HepG2 (cell line): ENCODE measurements around the gene KIF22. TPM values are rescaled to one million over a fixed set of nuclear protein-coding genes. Genes with fewer than 3 reads are reported as not detected.

Source experiments
- CCDC6 ChIP-seq: sonication (generic); formaldehyde crosslinking; IDR thresholded peaks from 2 replicates; pipeline ENCODE4 v1.8.1; 2022; ENCODE audit warnings: mild to moderate bottlenecking, missing genetic modification reagents, moderate library complexity
- FOXC1 ChIP-seq: sonication (generic); formaldehyde crosslinking; IDR thresholded peaks from 2 replicates; pipeline ENCODE4 v1.8.0; 2022; ENCODE audit warnings: mild to moderate bottlenecking, missing genetic modification reagents, borderline replicate concordance
- HNRNPLL ChIP-seq: fragments of 200-400 bp; formaldehyde crosslinking; IDR thresholded peaks from 2 replicates; pipeline ENCODE4 v1.6.1; 2017; ENCODE audit warnings: mild to moderate bottlenecking, low read depth, low read length; ENCODE audit not compliant: poor library complexity, severe bottlenecking
- RXRB ChIP-seq: IDR thresholded peaks from 2 replicates; pipeline ENCODE4 v1.6.1; 2016; ENCODE audit warnings: borderline replicate concordance, missing genetic modification reagents, missing compliant biosample characterization
- SAFB2 ChIP-seq: sonication (generic); formaldehyde crosslinking; IDR thresholded peaks from 2 replicates; pipeline ENCODE4 v1.5.1; 2020; ENCODE audit warnings: missing genetic modification reagents, low read depth, mild to moderate bottlenecking, borderline replicate concordance
- XRCC5 ChIP-seq: fragments of 200-400 bp; formaldehyde crosslinking; optimal IDR thresholded peaks from 2 replicates; pipeline ENCODE3; 2017; ENCODE audit warnings: mild to moderate bottlenecking, low read length
- ZBTB34 ChIP-seq: sonication (generic); formaldehyde crosslinking; IDR thresholded peaks from 2 replicates; pipeline ENCODE4 v1.8.0; 2022; ENCODE audit warnings: mild to moderate bottlenecking, missing genetic modification reagents
- ZNF101 ChIP-seq: sonication (generic); formaldehyde crosslinking; IDR thresholded peaks from 2 replicates; pipeline ENCODE4 v1.4.0; 2020; ENCODE audit warnings: mild to moderate bottlenecking, low read depth, missing genetic modification reagents, borderline replicate concordance
- ZNF484 ChIP-seq: sonication (generic); formaldehyde crosslinking; IDR thresholded peaks from 2 replicates; pipeline ENCODE4 v1.5.1; 2020; ENCODE audit warnings: mild to moderate bottlenecking, low read depth, missing genetic modification reagents, borderline replicate concordance
- ZNF710 ChIP-seq: sonication (generic); formaldehyde crosslinking; IDR thresholded peaks from 2 replicates; pipeline ENCODE4 v1.5.0; 2020; ENCODE audit warnings: mild to moderate bottlenecking, missing genetic modification reagents, borderline replicate concordance
- ZNF747 ChIP-seq: sonication (generic); formaldehyde crosslinking; IDR thresholded peaks from 2 replicates; pipeline ENCODE4 v1.8.1; 2023; ENCODE audit warnings: missing genetic modification reagents, mild to moderate bottlenecking, borderline replicate concordance
- polyA plus RNA-seq, 8 experiments: library from polyadenylated mRNA; depleted of rRNA in 3 of 8; stranded (reverse) in 7 of 8; unstranded in 1 of 8; fragments of >200 nt; fragmentation: Illumina TruSeq in 4 of 8; extraction: Trizol in 4 of 8; gene quantifications; 2 replicates each; pipeline versions ENCODE4 v1.2.1 to v1.2.3, GENCODE V29; 2011 to 2016; ENCODE audit warnings: low read depth in 4 of 8, missing spikeins in 1 of 8, mixed read lengths in 1 of 8; ENCODE audit not compliant: insufficient read depth in 1 of 8
- total RNA-seq, 5 experiments: library from RNA; depleted of rRNA; stranded (reverse); fragments of >200 nt; fragmentation: Illumina TruSeq; extraction: Trizol; gene quantifications; 2 replicates each; pipeline ENCODE4 v1.2.3, GENCODE V29; 2016; ENCODE audit warnings: low read depth in 1 of 5
- TF ChIP-seq, protein P1 (sequence below): IDR thresholded peaks from 2 replicates; pipeline ENCODE4 v1.6.1; 2016; ENCODE audit warnings: low read depth, missing genetic modification reagents, missing compliant biosample characterization
- TF ChIP-seq, protein P2 (sequence below): sonication (generic); formaldehyde crosslinking; IDR thresholded peaks from 2 replicates; pipeline ENCODE4 v1.4.0; 2020; ENCODE audit warnings: missing genetic modification reagents

The KIF22 gene
- total and polyA plus RNA-seq, 2 of the 13 experiments (the other 11 are each of a cell fraction or from before 2014, with no cell fraction given): 95.8 to 118 TPM

GRCh38 chr16:29765167-29766032, 25.2 kb upstream of the KIF22 start (continued):
- TF ChIP-seq, protein P1, sequence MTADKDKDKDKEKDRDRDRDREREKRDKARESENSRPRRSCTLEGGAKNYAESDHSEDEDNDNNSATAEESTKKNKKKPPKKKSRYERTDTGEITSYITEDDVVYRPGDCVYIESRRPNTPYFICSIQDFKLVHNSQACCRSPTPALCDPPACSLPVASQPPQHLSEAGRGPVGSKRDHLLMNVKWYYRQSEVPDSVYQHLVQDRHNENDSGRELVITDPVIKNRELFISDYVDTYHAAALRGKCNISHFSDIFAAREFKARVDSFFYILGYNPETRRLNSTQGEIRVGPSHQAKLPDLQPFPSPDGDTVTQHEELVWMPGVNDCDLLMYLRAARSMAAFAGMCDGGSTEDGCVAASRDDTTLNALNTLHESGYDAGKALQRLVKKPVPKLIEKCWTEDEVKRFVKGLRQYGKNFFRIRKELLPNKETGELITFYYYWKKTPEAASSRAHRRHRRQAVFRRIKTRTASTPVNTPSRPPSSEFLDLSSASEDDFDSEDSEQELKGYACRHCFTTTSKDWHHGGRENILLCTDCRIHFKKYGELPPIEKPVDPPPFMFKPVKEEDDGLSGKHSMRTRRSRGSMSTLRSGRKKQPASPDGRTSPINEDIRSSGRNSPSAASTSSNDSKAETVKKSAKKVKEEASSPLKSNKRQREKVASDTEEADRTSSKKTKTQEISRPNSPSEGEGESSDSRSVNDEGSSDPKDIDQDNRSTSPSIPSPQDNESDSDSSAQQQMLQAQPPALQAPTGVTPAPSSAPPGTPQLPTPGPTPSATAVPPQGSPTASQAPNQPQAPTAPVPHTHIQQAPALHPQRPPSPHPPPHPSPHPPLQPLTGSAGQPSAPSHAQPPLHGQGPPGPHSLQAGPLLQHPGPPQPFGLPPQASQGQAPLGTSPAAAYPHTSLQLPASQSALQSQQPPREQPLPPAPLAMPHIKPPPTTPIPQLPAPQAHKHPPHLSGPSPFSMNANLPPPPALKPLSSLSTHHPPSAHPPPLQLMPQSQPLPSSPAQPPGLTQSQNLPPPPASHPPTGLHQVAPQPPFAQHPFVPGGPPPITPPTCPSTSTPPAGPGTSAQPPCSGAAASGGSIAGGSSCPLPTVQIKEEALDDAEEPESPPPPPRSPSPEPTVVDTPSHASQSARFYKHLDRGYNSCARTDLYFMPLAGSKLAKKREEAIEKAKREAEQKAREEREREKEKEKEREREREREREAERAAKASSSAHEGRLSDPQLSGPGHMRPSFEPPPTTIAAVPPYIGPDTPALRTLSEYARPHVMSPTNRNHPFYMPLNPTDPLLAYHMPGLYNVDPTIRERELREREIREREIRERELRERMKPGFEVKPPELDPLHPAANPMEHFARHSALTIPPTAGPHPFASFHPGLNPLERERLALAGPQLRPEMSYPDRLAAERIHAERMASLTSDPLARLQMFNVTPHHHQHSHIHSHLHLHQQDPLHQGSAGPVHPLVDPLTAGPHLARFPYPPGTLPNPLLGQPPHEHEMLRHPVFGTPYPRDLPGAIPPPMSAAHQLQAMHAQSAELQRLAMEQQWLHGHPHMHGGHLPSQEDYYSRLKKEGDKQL (CRISPR knock-in tag): peak; percentile 86
- TF ChIP-seq SAFB2 (CRISPR knock-in tag): no peak; the same call in 1 of the 2 replicates
- TF ChIP-seq, protein P2, sequence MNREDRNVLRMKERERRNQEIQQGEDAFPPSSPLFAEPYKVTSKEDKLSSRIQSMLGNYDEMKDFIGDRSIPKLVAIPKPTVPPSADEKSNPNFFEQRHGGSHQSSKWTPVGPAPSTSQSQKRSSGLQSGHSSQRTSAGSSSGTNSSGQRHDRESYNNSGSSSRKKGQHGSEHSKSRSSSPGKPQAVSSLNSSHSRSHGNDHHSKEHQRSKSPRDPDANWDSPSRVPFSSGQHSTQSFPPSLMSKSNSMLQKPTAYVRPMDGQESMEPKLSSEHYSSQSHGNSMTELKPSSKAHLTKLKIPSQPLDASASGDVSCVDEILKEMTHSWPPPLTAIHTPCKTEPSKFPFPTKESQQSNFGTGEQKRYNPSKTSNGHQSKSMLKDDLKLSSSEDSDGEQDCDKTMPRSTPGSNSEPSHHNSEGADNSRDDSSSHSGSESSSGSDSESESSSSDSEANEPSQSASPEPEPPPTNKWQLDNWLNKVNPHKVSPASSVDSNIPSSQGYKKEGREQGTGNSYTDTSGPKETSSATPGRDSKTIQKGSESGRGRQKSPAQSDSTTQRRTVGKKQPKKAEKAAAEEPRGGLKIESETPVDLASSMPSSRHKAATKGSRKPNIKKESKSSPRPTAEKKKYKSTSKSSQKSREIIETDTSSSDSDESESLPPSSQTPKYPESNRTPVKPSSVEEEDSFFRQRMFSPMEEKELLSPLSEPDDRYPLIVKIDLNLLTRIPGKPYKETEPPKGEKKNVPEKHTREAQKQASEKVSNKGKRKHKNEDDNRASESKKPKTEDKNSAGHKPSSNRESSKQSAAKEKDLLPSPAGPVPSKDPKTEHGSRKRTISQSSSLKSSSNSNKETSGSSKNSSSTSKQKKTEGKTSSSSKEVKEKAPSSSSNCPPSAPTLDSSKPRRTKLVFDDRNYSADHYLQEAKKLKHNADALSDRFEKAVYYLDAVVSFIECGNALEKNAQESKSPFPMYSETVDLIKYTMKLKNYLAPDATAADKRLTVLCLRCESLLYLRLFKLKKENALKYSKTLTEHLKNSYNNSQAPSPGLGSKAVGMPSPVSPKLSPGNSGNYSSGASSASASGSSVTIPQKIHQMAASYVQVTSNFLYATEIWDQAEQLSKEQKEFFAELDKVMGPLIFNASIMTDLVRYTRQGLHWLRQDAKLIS: no peak
- peak; percentile 36; the same call in 1 of the 2 replicates for TF ChIP-seq ZNF747 (CRISPR knock-in tag)
- TF ChIP-seq ZNF484 (CRISPR knock-in tag): no peak
- TF ChIP-seq CCDC6 (CRISPR knock-in tag): peak; percentile 93
- peak; percentile 100 for TF ChIP-seq ZBTB34 (CRISPR knock-in tag)
- no peak for TF ChIP-seq HNRNPLL
- TF ChIP-seq FOXC1 (CRISPR knock-in tag): peak; percentile 88
- TF ChIP-seq ZNF710 (CRISPR knock-in tag): peak; percentile 97
- peak; percentile 100 for TF ChIP-seq RXRB (CRISPR knock-in tag)
- no peak for TF ChIP-seq XRCC5
- TF ChIP-seq ZNF101 (CRISPR knock-in tag): no peak
